ENCODE data around the gene OSBPL2.

The OSBPL2 gene

GRCh38 chr20:62325172-62325905 lies 87.0 kb downstream of the OSBPL2 start:
- no peak for DNase-seq (ENCODE audit: low read depth in 3 of 3)

GRCh38 chr20:62326559-62326958 lies 88.2 kb downstream of the OSBPL2 start:
- DNase-seq (ENCODE audit: low read depth in 3 of 3), result no peak

GRCh38 chr20:62326959-62327725 lies 88.8 kb downstream of the OSBPL2 start:
- no peak for DNase-seq (ENCODE audit: low read depth in 3 of 3)

- DNase-seq (ENCODE audit: low read depth in 3 of 3), result no peak
Observed at GRCh38 chr20:62327726-62328495, 89.6 kb downstream of the OSBPL2 start.

GRCh38 chr20:62328684-62329388 lies 90.5 kb downstream of the OSBPL2 start:
- no peak for DNase-seq (ENCODE audit: low read depth in 3 of 3)

GRCh38 chr20:62329389-62330377 lies 91.4 kb downstream of the OSBPL2 start:
- DNase-seq (ENCODE audit: low read depth in 3 of 3), result no peak

GRCh38 chr20:62330576-62331317 lies 92.4 kb downstream of the OSBPL2 start:
- DNase-seq (ENCODE audit: low read depth in 3 of 3), result no peak

- no peak for DNase-seq (ENCODE audit: low read depth in 3 of 3)
Observed at GRCh38 chr20:62331347-62331746, 93.0 kb downstream of the OSBPL2 start.

- DNase-seq (ENCODE audit: low read depth in 3 of 3), result no peak
Observed at GRCh38 chr20:62332421-62332820, 94.1 kb downstream of the OSBPL2 start.

GRCh38 chr20:62332989-62333819 lies 94.9 kb downstream of the OSBPL2 start:
- no peak for DNase-seq (ENCODE audit: low read depth in 3 of 3)

GRCh38 chr20:62333820-62334595 lies 95.7 kb downstream of the OSBPL2 start:
- DNase-seq (ENCODE audit: low read depth in 3 of 3), result no peak

GRCh38 chr20:62334881-62335280 lies 96.6 kb downstream of the OSBPL2 start:
- DNase-seq (ENCODE audit: low read depth in 3 of 3), result no peak

- DNase-seq (ENCODE audit: low read depth in 3 of 3), result no peak
Observed at GRCh38 chr20:62335532-62335931, 97.2 kb downstream of the OSBPL2 start.

GRCh38 chr20:62336329-62336728 lies 98.0 kb downstream of the OSBPL2 start:
- DNase-seq (ENCODE audit: low read depth in 3 of 3), result no peak

GRCh38 chr20:62336775-62337557 lies 98.6 kb downstream of the OSBPL2 start:
- no peak for DNase-seq (ENCODE audit: low read depth in 3 of 3)

GRCh38 chr20:62337558-62338293 lies 99.4 kb downstream of the OSBPL2 start:
- no peak for DNase-seq (ENCODE audit: low read depth in 3 of 3)

GRCh38 chr20:62338294-62338620 lies 99.9 kb downstream of the OSBPL2 start:
- no peak for DNase-seq (ENCODE audit: low read depth in 3 of 3)

Data from stimulated activated CD4-positive, alpha-beta T cell treated with anti-CD3 and anti-CD28 coated beads, TNF-alpha, amount 100 ng/mL, for 4 hours (primary cell).